GM23338 (cell line): ENCODE measurements around the gene HRAS. TPM values are rescaled to one million over a fixed set of nuclear protein-coding genes. Genes with fewer than 3 reads are reported as not detected.

Experiments
- ATAC-seq: fragments of 200-7000 bp; cut with Tn5 transposase; 3 replicates; pipeline ENCODE4 v1.9.1; 2020
- DNase-seq: peaks from one replicate; pipeline ENCODE4 v3.0.0-alpha.2; 2015; ENCODE audit warnings: low spot score
- H2AFZ ChIP-seq: fragments of 200-600 bp; sonication (generic); 2 replicates; pipeline ENCODE4 v1.8.0; 2016; ENCODE audit warnings: antibody characterized with exemption, mild to moderate bottlenecking, moderate library complexity
- H3F3A ChIP-seq: fragments of 200-600 bp; sonication (generic); replicated peaks from 2 replicates; pipeline ENCODE4 v1.8.0; 2017; ENCODE audit warnings: antibody characterized with exemption, mixed run types, low read depth
- H3K27ac ChIP-seq: fragments of 200-600 bp; sonication (generic); 2 replicates; pipeline ENCODE4 v1.6.1; 2016; ENCODE audit warnings: low read depth
- H3K27me3 ChIP-seq: fragments of 200-600 bp; sonication (generic); 2 replicates; pipeline ENCODE4 v1.8.0; 2016; ENCODE audit warnings: mild to moderate bottlenecking, mixed run types, moderate library complexity; ENCODE audit not compliant: insufficient read depth
- H3K36me3 ChIP-seq: fragments of 200-600 bp; sonication (generic); 2 replicates; pipeline ENCODE4 v1.8.0; 2016; ENCODE audit warnings: mild to moderate bottlenecking; ENCODE audit not compliant: insufficient read depth
- H3K4me1 ChIP-seq: fragments of 200-600 bp; sonication (generic); 2 replicates; pipeline ENCODE4 v1.8.0; 2016; ENCODE audit warnings: mild to moderate bottlenecking, moderate library complexity; ENCODE audit not compliant: insufficient read depth
- H3K4me2 ChIP-seq: fragments of 200-600 bp; sonication (generic); 2 replicates; pipeline ENCODE4 v1.7.1; 2017; ENCODE audit warnings: mixed run types
- H3K4me3 ChIP-seq: fragments of 200-600 bp; sonication (generic); 2 replicates; pipeline ENCODE4 v1.6.1; 2016; ENCODE audit warnings: mixed run types
- H3K79me2 ChIP-seq: fragments of 200-600 bp; sonication (generic); replicated peaks from 2 replicates; pipeline ENCODE4 v1.8.0; 2017; ENCODE audit warnings: mild to moderate bottlenecking; ENCODE audit not compliant: insufficient read depth
- H3K9me2 ChIP-seq: fragments of 200-600 bp; sonication (generic); 2 replicates; pipeline ENCODE4 v1.8.0; 2017; ENCODE audit not compliant: insufficient read depth
- H4K20me1 ChIP-seq: fragments of 200-600 bp; sonication (generic); replicated peaks from 2 replicates; pipeline ENCODE4 v1.8.0; 2017; ENCODE audit warnings: mild to moderate bottlenecking; ENCODE audit not compliant: insufficient read depth
- H3K27ac Mint-ChIP-seq: 2 replicates; pipeline ENCODE4 v1.8.0; 2020; ENCODE audit warnings: inconsistent platforms, mild to moderate bottlenecking, moderate library complexity, mixed read lengths
- H3K27me3 Mint-ChIP-seq: 3 replicates; pipeline ENCODE4 v1.8.0; 2022; ENCODE audit warnings: low read depth, mild to moderate bottlenecking, moderate library complexity, mixed read lengths, inconsistent platforms; ENCODE audit not compliant: insufficient read depth, poor library complexity
- H3K36me3 Mint-ChIP-seq: 3 replicates; pipeline ENCODE4 v1.8.0; 2021; ENCODE audit warnings: low read depth, mild to moderate bottlenecking, inconsistent platforms, moderate library complexity, mixed read lengths
- H3K4me1 Mint-ChIP-seq: 3 replicates; pipeline ENCODE4 v1.8.0; 2020; ENCODE audit warnings: mild to moderate bottlenecking, inconsistent platforms, mixed read lengths
- H3K4me3 Mint-ChIP-seq: 3 replicates; pipeline ENCODE4 v1.8.0; 2021; ENCODE audit warnings: moderate library complexity, mild to moderate bottlenecking, inconsistent platforms, mixed read lengths
- H3K9me3 Mint-ChIP-seq: 3 replicates; pipeline ENCODE4 v1.8.0; 2020; ENCODE audit warnings: moderate library complexity, mild to moderate bottlenecking, inconsistent platforms, mixed read lengths
- CREB1 ChIP-seq: fragments of 250-450 bp; sonication (Bioruptor Pico); IDR thresholded peaks from 2 replicates; pipeline ENCODE4 v1.5.0; 2020; ENCODE audit warnings: low read depth, mild to moderate bottlenecking, moderate library complexity
- EZH2 ChIP-seq: fragments of 200-600 bp; sonication (generic); IDR thresholded peaks from one replicate; pipeline ENCODE4 v1.8.0; 2017; ENCODE audit warnings: antibody characterized with exemption, mild to moderate bottlenecking, low read depth; ENCODE audit not compliant: unreplicated experiment
- POLR2AphosphoS5 ChIP-seq: IDR thresholded peaks from 2 replicates; pipeline ENCODE4 v1.6.1; 2016; ENCODE audit warnings: antibody characterized with exemption, low read depth
- polyA plus RNA-seq: library from polyadenylated mRNA; unstranded; fragments of >200 nt; fragmentation: Nextera tagmentation; extraction: Ambion mirVana; gene quantifications from 2 replicates; pipeline ENCODE4 v1.2.1, GENCODE V29; 2016
- total RNA-seq: library from RNA; depleted of rRNA; stranded (reverse); fragments of >200 nt; shearing (Covaris generic); gene quantifications from 2 replicates; pipeline ENCODE4 v1.2.3, GENCODE V29; 2014
- TF ChIP-seq, protein P1 (sequence below): fragments of 250-450 bp; sonication (Bioruptor Pico); IDR thresholded peaks from 2 replicates; pipeline ENCODE4 v1.5.0; 2020; ENCODE audit warnings: mild to moderate bottlenecking, moderate library complexity
- TF ChIP-seq, protein P2 (sequence below), 2 experiments: fragments of 200-600 bp in 1 of 2; sonication (generic) in 1 of 2; conservative IDR thresholded peaks; 2 replicates each; pipeline versions ENCODE4 v1.5.1 to v1.6.1; 2016 to 2017; ENCODE audit warnings: antibody characterized with exemption in 2 of 2, low read depth in 2 of 2, mild to moderate bottlenecking in 2 of 2, moderate library complexity in 1 of 2
- TF ChIP-seq, protein P3 (sequence below): IDR thresholded peaks from 2 replicates; pipeline ENCODE4 v1.6.1; 2016; ENCODE audit warnings: antibody characterized with exemption

Gene HRAS
- total and polyA plus RNA-seq, 2 experiments from 2014 or later: 37.9 to 48.7 TPM

DNA sequence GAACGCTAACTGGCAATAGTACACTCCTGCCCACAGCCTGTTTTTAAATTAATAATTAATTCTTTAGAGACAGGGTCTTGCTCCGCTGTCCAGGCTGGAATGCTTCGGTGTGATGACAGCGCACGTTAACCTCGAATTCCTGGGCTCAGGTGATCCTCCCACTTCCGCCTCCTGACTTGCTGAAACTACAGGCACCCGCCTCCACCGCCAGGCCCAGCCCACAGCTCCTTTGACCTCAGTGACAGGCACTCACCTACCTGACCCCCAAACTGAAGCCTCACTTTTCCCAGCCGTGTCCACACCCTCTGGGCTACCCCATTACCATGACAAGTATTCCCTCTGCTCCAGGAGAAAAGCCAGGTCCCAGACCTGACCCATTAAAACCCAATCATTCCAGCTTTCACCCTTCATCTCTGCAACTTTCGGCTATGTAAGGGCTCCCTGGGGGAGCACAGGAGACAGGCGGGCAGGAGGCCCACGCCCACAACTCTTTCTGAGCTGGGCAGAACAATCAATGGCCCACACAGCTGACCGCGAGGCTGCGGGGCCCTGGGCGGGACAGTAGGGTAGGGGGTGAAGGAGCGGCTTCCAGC, 24.4 kb upstream of the HRAS start (continued):
- TF ChIP-seq, protein P1, sequence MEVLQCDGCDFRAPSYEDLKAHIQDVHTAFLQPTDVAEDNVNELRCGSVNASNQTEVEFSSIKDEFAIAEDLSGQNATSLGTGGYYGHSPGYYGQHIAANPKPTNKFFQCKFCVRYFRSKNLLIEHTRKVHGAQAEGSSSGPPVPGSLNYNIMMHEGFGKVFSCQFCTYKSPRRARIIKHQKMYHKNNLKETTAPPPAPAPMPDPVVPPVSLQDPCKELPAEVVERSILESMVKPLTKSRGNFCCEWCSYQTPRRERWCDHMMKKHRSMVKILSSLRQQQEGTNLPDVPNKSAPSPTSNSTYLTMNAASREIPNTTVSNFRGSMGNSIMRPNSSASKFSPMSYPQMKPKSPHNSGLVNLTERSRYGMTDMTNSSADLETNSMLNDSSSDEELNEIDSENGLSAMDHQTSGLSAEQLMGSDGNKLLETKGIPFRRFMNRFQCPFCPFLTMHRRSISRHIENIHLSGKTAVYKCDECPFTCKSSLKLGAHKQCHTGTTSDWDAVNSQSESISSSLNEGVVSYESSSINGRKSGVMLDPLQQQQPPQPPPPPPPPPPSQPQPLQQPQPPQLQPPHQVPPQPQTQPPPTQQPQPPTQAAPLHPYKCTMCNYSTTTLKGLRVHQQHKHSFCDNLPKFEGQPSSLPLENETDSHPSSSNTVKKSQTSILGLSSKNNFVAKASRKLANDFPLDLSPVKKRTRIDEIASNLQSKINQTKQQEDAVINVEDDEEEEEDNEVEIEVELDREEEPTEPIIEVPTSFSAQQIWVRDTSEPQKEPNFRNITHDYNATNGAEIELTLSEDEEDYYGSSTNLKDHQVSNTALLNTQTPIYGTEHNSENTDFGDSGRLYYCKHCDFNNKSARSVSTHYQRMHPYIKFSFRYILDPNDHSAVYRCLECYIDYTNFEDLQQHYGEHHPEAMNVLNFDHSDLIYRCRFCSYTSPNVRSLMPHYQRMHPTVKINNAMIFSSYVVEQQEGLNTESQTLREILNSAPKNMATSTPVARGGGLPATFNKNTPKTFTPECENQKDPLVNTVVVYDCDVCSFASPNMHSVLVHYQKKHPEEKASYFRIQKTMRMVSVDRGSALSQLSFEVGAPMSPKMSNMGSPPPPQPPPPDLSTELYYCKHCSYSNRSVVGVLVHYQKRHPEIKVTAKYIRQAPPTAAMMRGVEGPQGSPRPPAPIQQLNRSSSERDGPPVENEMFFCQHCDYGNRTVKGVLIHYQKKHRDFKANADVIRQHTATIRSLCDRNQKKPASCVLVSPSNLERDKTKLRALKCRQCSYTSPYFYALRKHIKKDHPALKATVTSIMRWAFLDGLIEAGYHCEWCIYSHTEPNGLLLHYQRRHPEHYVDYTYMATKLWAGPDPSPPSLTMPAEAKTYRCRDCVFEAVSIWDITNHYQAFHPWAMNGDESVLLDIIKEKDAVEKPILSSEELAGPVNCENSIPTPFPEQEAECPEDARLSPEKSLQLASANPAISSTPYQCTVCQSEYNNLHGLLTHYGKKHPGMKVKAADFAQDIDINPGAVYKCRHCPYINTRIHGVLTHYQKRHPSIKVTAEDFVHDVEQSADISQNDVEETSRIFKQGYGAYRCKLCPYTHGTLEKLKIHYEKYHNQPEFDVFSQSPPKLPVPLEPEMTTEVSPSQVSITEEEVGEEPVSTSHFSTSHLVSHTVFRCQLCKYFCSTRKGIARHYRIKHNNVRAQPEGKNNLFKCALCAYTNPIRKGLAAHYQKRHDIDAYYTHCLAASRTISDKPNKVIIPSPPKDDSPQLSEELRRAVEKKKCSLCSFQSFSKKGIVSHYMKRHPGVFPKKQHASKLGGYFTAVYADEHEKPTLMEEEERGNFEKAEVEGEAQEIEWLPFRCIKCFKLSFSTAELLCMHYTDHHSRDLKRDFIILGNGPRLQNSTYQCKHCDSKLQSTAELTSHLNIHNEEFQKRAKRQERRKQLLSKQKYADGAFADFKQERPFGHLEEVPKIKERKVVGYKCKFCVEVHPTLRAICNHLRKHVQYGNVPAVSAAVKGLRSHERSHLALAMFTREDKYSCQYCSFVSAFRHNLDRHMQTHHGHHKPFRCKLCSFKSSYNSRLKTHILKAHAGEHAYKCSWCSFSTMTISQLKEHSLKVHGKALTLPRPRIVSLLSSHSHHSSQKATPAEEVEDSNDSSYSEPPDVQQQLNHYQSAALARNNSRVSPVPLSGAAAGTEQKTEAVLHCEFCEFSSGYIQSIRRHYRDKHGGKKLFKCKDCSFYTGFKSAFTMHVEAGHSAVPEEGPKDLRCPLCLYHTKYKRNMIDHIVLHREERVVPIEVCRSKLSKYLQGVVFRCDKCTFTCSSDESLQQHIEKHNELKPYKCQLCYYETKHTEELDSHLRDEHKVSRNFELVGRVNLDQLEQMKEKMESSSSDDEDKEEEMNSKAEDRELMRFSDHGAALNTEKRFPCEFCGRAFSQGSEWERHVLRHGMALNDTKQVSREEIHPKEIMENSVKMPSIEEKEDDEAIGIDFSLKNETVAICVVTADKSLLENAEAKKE (CRISPR knock-in tag): no peak
- no peak for TF ChIP-seq POLR2AphosphoS5

DNA sequence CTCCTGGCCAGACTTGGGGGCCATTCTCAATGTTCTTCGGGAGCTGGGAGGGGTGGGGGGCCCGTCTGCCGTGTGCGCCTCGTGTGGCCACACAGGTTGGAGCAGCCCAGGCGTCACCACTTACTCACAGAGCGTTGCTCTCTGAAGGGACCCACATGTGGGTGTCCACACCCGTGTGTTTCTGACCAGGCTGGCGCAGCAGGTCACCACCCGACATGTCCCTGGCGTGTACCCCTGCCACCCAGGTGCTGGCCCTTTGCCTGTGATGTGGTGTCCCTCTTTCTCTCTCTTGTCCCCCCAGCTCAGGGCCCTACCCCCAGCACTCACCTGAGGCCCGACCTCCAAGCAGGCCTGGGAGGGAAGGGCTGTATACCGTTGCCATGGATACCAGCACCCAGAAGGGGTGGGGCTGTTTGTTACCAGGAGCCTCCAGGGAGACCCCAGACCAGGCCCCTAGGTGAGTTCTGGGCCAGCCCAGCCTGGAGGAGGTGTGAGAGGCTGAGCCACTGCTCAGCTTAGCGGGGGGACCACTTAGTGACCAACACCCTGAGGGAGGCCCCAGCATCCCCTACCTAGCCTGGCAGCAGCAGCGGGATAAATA, 23.7 kb upstream of the HRAS start:
- Mint-ChIP-seq H3K4me1 (peaks cover 11% of the 10 kb centered on the region), H3K9me3 (peaks cover 2% of the 10 kb centered on the region; the same call in 1 of the 3 replicates), H3K4me3 (0 out of 3 replicates have a peak overlapping the region, but pooled peaks have one; percentile 23), H3K36me3 (no peaks in the 10 kb centered on the region; the same call in 2 of the 3 replicates), H3K27me3 (peaks cover 32% of the 10 kb centered on the region), H3K27ac (no peak overlapping the region)
- H2AFZ ChIP-seq: no peak overlapping the region
- H3K4me2 ChIP-seq: no peak overlapping the region
- H3K4me1 ChIP-seq: peaks cover 10% of the 10 kb centered on the region
- TF ChIP-seq CREB1 (CRISPR knock-in tag): no peak
- TF ChIP-seq, protein P2, sequence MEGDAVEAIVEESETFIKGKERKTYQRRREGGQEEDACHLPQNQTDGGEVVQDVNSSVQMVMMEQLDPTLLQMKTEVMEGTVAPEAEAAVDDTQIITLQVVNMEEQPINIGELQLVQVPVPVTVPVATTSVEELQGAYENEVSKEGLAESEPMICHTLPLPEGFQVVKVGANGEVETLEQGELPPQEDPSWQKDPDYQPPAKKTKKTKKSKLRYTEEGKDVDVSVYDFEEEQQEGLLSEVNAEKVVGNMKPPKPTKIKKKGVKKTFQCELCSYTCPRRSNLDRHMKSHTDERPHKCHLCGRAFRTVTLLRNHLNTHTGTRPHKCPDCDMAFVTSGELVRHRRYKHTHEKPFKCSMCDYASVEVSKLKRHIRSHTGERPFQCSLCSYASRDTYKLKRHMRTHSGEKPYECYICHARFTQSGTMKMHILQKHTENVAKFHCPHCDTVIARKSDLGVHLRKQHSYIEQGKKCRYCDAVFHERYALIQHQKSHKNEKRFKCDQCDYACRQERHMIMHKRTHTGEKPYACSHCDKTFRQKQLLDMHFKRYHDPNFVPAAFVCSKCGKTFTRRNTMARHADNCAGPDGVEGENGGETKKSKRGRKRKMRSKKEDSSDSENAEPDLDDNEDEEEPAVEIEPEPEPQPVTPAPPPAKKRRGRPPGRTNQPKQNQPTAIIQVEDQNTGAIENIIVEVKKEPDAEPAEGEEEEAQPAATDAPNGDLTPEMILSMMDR (conservative IDR thresholded peaks at IDR 0.05; ENCODE audit: low read depth in 2 of 2): peak; percentile 16 to 30; a peak in 1 of 4 replicates
- no peak for TF ChIP-seq POLR2AphosphoS5
- TF ChIP-seq EZH2: no peak
- TF ChIP-seq, protein P3, sequence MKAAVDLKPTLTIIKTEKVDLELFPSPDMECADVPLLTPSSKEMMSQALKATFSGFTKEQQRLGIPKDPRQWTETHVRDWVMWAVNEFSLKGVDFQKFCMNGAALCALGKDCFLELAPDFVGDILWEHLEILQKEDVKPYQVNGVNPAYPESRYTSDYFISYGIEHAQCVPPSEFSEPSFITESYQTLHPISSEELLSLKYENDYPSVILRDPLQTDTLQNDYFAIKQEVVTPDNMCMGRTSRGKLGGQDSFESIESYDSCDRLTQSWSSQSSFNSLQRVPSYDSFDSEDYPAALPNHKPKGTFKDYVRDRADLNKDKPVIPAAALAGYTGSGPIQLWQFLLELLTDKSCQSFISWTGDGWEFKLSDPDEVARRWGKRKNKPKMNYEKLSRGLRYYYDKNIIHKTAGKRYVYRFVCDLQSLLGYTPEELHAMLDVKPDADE: no peak
- 0 out of 2 replicates have a peak, but pooled peaks cover 7% of the 10 kb centered on the region for H3K79me2 ChIP-seq
- no peaks in the 10 kb centered on the region for H3K36me3 ChIP-seq
- H3F3A ChIP-seq: peaks cover 10% of the 10 kb centered on the region; the same call in 1 of the 2 replicates
- H4K20me1 ChIP-seq: peaks cover 12% of the 10 kb centered on the region
- no peak overlapping the region for H3K27ac ChIP-seq
- ATAC-seq (no peak), DNase-seq (peak; percentile 51)
- peaks cover 28% of the 10 kb centered on the region for H3K27me3 ChIP-seq
- no peaks in the 10 kb centered on the region for H3K9me2 ChIP-seq
- H3K4me3 ChIP-seq: no peak overlapping the region
